Upper lobe of left lung (tissue), 6 donors: ENCODE measurements around the gene KMT2B. TPM values are rescaled to one million over a fixed set of nuclear protein-coding genes. Genes with fewer than 3 reads are reported as not detected.

Experiments
- ATAC-seq, 2 donors: fragments of 200-7000 bp; cut with Tn5 transposase; one replicate each; pipeline ENCODE4 v1.9.1; 2022; ENCODE audit warnings: mild to moderate bottlenecking in 2 of 2, moderate library complexity in 2 of 2; ENCODE audit not compliant: low FRiP score in 2 of 2
- DNase-seq, 2 donors: peaks; one replicate each; pipeline ENCODE4 v3.0.0-alpha.2; 2019 to 2020
- H3K27ac ChIP-seq, 4 donors: fragments of 200-600 bp; sonication (generic); one replicate each; pipeline ENCODE4 v1.5.1; 2016 to 2019
- H3K27me3 ChIP-seq, 4 donors: fragments of 200-600 bp; sonication (generic); one replicate each; pipeline ENCODE4 v1.5.1; 2017 to 2019
- H3K36me3 ChIP-seq, 4 donors: fragments of 200-600 bp; sonication (generic); one replicate each; pipeline ENCODE4 v1.5.1; 2016 to 2019
- H3K4me1 ChIP-seq, 4 donors: fragments of 200-600 bp; sonication (generic); one replicate each; pipeline ENCODE4 v1.5.1; 2018 to 2019
- H3K4me3 ChIP-seq, 4 donors: fragments of 200-600 bp; sonication (generic); one replicate each; pipeline ENCODE4 v1.5.1; 2017 to 2019; ENCODE audit warnings: mild to moderate bottlenecking in 2 of 4, moderate library complexity in 1 of 4
- H3K9me3 ChIP-seq, 4 donors: fragments of 200-600 bp; sonication (generic); one replicate each; pipeline ENCODE4 v1.5.1; 2018 to 2019
- EP300 ChIP-seq, 4 donors: sonication (generic); formaldehyde crosslinking; IDR thresholded peaks; one replicate each; pipeline ENCODE4 v1.5.1; 2017; ENCODE audit warnings: antibody characterized with exemption in 4 of 4, control low read depth in 2 of 4
- POLR2A ChIP-seq, 4 donors: fragments of 450-650 bp; IDR thresholded peaks; one replicate each; pipeline ENCODE4 v1.5.1; 2016 to 2017; ENCODE audit warnings: antibody characterized with exemption in 4 of 4, mild to moderate bottlenecking in 2 of 4
- POLR2AphosphoS5 ChIP-seq, 2 donors: sonication (generic); formaldehyde crosslinking; IDR thresholded peaks; one replicate each; pipeline ENCODE4 v1.5.1; 2017; ENCODE audit warnings: antibody characterized with exemption in 2 of 2
- WGBS, 2 donors: methylation state at CpG; one replicate each; pipeline ENCODE4 v1.1.5; 2017 to 2018; 5-methylcytosine and 5-hydroxymethylcytosine counted together
- total RNA-seq, 6 donors: library from RNA; depleted of rRNA in 4 of 6; stranded (reverse); fragments of >200 nt in 4 of 6; gene quantifications; one replicate each; pipeline versions ENCODE4 v1.1.0 to v1.2.1, GENCODE V29; 2016 to 2021
- TF ChIP-seq, protein P1 (sequence below), 6 experiments: fragments of 450-650 bp in 4 of 6; fragments of 200-600 bp in 2 of 6; sonication (generic) in 2 of 6; IDR thresholded peaks; one replicate each; pipeline ENCODE4 v1.5.1; 2016 to 2019; ENCODE audit warnings: antibody characterized with exemption in 6 of 6
- donor health status: DM: no; HTN: no; CAD: no; lungs with moderate emphysema.
- donor health status: DM: no; HTN: yes; CAD: no; lungs with severe emphysema.

KMT2B gene
- total RNA-seq, 6 donors from 2014 or later: 23.3 to 70.2 (median 37.3) TPM

DNA sequence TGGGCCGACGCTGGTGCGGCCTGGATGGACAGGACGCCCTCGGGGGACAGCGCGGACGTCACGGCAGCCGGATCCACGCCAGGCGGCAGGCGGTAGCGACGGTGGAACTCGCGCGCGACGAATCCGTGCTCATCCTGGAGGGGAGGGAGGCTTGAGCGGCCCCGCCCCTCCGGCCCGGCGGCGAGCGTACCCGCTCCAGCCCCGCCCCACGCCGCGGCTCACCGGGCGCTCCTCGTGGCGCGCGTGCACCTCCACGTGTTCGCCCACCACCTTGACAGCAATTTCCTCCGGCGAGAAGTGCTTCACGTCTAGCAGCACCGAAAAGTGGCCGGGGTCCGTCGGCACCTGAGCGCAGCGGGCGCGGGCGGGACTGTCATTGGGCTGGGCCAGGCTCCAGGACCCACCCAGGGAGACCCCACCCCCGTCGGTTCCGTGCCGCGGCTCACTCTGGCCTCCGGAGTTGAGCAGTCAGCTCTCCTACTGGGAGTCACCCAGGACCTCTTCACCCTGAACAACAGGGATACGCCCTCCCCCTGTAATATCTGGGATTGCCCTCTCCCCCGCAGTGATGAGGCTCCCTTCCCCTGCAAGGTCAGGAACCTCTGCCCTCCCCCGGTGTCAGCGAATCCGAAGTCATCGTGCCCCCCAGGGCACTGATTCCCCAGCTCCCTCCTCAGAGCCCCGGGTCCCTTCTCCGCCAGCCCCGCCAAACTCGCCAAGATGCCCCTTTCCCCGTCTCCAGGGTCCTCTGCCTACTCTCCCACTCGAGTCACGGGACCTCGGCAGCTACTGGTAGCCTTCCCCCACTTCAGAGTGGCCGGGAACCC, 38.0 kb downstream of the KMT2B start:
- Histone ChIP-seq H3K27ac (peak overlapping the region; percentile 86 to 98 (median 92)), H3K4me1 (peaks cover 32 to 43% (median 34%) of the 10 kb centered on the region in 4 donors), H3K9me3 (no peaks in the 10 kb centered on the region), H3K27me3 (peaks cover 0 to 3% (median 1%) of the 10 kb centered on the region in 4 donors), H3K36me3 (peaks cover 15 to 35% (median 29%) of the 10 kb centered on the region in 4 donors), H3K4me3 (peak overlapping the region in 3 of 4 donors; percentile 25 to 99 (median 45))
- peak in 1 of 2 donors; percentile 72 for ATAC-seq
- DNase-seq: peak; percentile 35 to 95
- TF ChIP-seq POLR2AphosphoS5 (IDR thresholded peaks at IDR 0.05): peak; percentile 2 to 38
- TF ChIP-seq EP300 (IDR thresholded peaks at IDR 0.05): no peak
- WGBS, 2 donors: 36 to 43% methylated on average over 47 to 70 of the region's 74 CpGs

DNA sequence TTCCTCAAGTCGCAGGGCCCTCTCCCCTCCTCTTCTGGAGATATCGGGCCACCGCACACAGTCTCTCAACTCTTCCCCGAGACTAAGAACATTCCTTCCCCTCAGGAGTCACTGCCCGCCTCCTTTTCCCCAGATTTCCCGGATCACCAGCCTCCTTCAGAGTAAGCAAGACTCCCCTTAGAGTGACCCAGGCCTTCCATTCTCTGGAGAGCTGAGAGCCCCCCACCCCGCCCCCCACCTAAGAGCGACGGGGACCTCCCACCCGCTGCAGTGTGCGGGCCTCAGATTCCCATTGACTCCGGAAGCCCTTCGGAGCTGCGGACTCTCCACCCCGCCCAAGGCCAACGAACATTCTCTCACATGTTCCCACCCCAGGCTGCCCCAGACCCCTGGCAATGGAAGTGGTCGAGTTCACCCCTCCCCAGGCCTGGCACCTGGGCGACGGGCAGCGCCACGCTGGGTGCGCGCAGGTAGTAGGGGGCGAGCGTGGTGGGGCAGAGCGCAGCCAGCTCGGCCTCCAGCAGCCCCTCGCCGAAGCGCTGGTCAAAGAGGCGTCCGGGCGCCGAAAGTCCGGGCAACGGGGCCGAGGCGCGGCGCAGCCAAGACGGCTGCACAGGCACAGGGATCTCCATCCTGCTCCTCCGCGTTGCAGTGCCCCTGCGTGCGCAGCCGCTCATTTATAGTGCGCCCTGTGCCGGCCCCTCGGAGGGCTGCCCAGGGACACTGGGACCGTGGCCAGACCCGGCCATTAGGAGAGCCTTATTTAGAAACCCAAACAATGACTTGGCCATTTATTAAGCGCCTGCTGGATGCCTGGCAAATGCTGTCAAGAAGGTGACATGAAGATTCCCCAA, 38.8 kb downstream of the KMT2B start, which contains the start of gene HSPB6:
Gene HSPB6, minus strand, starts transcription at position 653 of the 854 bp plus-strand sequence. Its CDS starts 21 bp downstream, at position 632.
- DNase-seq: peak in 1 of 2 donors; percentile 90

DNA sequence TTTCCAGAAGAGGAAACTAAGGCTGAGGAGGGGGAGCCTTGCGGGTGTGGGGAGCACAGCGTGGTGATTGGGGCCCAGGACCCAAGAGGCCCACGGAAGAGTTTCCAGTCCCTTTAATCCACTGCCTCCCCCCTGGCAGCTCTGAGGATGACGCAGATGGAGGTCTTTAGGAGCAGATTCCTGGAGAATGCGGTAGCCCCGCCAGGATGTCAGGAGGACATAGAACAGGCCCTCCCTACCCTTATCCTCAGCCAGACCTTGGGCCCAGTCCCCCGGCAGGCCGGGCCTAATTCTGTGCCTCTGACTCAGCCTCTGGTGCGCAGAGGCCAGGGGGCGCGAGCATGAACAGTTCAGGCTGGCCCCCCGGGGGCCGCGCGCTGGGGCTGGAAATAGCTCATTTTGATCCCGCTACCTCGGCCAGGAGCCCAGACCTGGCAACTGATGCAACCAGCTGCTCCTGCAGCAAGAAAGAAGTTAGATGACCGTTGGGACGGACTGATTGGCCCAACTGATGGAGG, 39.5 kb downstream of the KMT2B start:
- H3K27ac ChIP-seq: peak overlapping the region; percentile 86 to 98 (median 92)
- WGBS, 2 donors: 10 to 28% methylated on average over 6 to 19 of the region's 19 CpGs
- DNase-seq: peak; percentile 45 to 92
- H3K27me3 ChIP-seq: peaks cover 0 to 3% (median 1%) of the 10 kb centered on the region in 4 donors
- peak; percentile 66 to 69 for ATAC-seq
- no peaks in the 10 kb centered on the region for H3K9me3 ChIP-seq
- H3K36me3 ChIP-seq: peaks cover 15 to 35% (median 31%) of the 10 kb centered on the region in 4 donors
- peaks cover 32 to 43% (median 34%) of the 10 kb centered on the region in 4 donors for H3K4me1 ChIP-seq
- peak overlapping the region; percentile 47 to 99 (median 75) for H3K4me3 ChIP-seq
- TF ChIP-seq, protein P1, sequence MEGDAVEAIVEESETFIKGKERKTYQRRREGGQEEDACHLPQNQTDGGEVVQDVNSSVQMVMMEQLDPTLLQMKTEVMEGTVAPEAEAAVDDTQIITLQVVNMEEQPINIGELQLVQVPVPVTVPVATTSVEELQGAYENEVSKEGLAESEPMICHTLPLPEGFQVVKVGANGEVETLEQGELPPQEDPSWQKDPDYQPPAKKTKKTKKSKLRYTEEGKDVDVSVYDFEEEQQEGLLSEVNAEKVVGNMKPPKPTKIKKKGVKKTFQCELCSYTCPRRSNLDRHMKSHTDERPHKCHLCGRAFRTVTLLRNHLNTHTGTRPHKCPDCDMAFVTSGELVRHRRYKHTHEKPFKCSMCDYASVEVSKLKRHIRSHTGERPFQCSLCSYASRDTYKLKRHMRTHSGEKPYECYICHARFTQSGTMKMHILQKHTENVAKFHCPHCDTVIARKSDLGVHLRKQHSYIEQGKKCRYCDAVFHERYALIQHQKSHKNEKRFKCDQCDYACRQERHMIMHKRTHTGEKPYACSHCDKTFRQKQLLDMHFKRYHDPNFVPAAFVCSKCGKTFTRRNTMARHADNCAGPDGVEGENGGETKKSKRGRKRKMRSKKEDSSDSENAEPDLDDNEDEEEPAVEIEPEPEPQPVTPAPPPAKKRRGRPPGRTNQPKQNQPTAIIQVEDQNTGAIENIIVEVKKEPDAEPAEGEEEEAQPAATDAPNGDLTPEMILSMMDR (IDR thresholded peaks at IDR 0.05): no peak
- TF ChIP-seq EP300 (IDR thresholded peaks at IDR 0.05) (no peak), POLR2AphosphoS5 (IDR thresholded peaks at IDR 0.05) (peak in 1 of 2 donors; percentile 11), POLR2A (IDR thresholded peaks at IDR 0.05) (no peak)

More for the DNA sequence above, 38.8 kb downstream of the KMT2B start, which contains the start of gene HSPB6:
- ATAC-seq: peak in 1 of 2 donors; percentile 28
- Histone ChIP-seq H3K36me3 (peaks cover 15 to 33% (median 31%) of the 10 kb centered on the region in 4 donors), H3K4me3 (peak within 1 kb of the TSS; percentile 47 to 99 (median 75)), H3K27ac (peak within 1 kb of the TSS; percentile 92 to 98 (median 95)), H3K9me3 (no peaks in the 10 kb centered on the region), H3K4me1 (peaks cover 32 to 43% (median 34%) of the 10 kb centered on the region in 4 donors), H3K27me3 (peaks cover 0 to 3% (median 1%) of the 10 kb centered on the region in 4 donors)
- TF ChIP-seq POLR2AphosphoS5 (IDR thresholded peaks at IDR 0.05) (peak; percentile 15 to 42), EP300 (IDR thresholded peaks at IDR 0.05) (no peak), POLR2A (IDR thresholded peaks at IDR 0.05) (peak in 2 of 4 donors; percentile 39 to 60)
- TF ChIP-seq, protein P1 (IDR thresholded peaks at IDR 0.05): no peak
- whole genome bisulfite sequencing, 2 donors: 15 to 17% methylated on average over 6 to 34 of the region's 52 CpGs

DNA sequence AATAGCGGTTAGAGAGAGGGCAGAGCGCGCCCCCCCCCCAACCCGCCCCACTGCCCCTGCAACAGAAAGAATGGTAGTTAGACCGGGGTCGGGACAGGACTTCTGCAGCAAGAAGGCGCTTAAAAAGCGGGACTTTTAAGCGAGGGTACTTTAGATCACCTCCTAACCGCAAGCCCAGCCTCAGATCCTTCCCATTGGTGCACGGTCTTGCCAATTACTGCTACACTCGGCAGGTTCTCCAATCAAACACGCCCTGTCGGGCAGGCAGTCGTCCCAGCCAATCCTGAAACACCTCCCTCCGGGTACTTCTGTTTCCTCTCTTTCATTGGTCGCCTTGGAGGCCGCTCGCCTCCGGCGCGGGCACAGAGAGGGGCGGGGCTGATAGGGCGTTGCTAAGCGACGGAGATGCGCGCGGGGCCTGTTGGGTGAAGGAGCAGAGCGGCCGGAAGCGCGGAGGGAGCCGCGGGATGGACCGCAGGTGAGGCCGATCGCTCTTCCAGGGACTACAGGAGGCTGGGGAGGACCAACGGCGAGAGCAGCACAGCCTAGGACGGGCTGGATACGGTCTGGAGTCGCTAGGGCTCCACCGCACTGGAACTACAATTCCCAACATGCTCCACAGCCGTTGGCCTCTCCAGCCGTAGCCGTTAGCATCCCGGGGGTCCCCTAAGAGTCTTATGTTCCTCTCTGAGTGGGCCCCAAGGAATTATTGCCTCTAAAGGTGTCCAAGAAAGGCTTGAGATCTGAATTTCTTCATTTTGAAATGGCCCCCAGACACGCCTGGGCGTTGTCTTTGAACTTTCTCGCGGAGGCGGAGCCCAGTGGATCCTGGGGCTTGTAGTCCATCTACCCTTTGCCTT, 40.2 kb downstream of the KMT2B start, which contains the start of gene PROSER3:
Gene PROSER3, plus strand, starts transcription at position 428 of the 860 bp plus-strand sequence. Its CDS starts 40 bp downstream, at position 468.
- peaks cover 14 to 32% (median 27%) of the 10 kb centered on the region in 4 donors for H3K36me3 ChIP-seq
- peaks cover 0 to 3% (median 1%) of the 10 kb centered on the region in 4 donors for H3K27me3 ChIP-seq
- H3K27ac ChIP-seq: peak within 1 kb of the TSS; percentile 92 to 98 (median 95)
- H3K4me1 ChIP-seq: peaks cover 32 to 43% (median 34%) of the 10 kb centered on the region in 4 donors
- DNase-seq (peak; percentile 97 to 98), ATAC-seq (peak; percentile 93 to 98)
- WGBS, 2 donors: 1% methylated on average over 39 to 47 of the region's 53 CpGs
- TF ChIP-seq, protein P1 (IDR thresholded peaks at IDR 0.05): no peak
- TF ChIP-seq POLR2AphosphoS5 (IDR thresholded peaks at IDR 0.05) (peak; percentile 85 to 94), EP300 (IDR thresholded peaks at IDR 0.05) (no peak), POLR2A (IDR thresholded peaks at IDR 0.05) (peak; percentile 34 to 83 (median 70))
- peak within 1 kb of the TSS; percentile 72 to 99 (median 80) for H3K4me3 ChIP-seq
- no peaks in the 10 kb centered on the region for H3K9me3 ChIP-seq
